Hepatocyte (in vitro differentiated cells): Measurements from ENCODE around the gene IP6K2.

Experiments
- EZH2phosphoT487 ChIP-seq: fragments of 200-600 bp; sonication (generic); IDR thresholded peaks from one replicate; pipeline ENCODE4 v1.6.1; 2018; ENCODE audit warnings: antibody characterized with exemption, mild to moderate bottlenecking, low read depth, moderate library complexity; ENCODE audit not compliant: unreplicated experiment, severe bottlenecking
- TF ChIP-seq, protein P1 (sequence below): fragments of 200-600 bp; sonication (generic); IDR thresholded peaks from 2 replicates; pipeline ENCODE4 v1.5.1; 2016; ENCODE audit warnings: antibody characterized with exemption, mild to moderate bottlenecking; ENCODE audit not compliant: poor library complexity

DNA sequence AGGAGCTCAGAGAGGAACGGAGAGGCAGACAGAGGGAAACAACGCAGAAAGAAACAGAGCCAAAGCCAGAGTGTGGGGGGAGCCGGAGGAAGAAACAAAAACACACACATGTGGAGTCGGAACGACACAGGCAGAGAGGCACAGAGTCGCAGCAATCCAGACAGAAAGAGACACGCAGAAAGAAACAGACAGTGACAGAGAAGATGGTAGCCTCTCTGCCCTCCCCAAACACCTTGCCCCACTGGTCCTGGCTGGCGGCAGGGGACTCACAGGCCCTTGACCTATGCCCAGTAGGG, 33.0 kb downstream of the IP6K2 start:
- TF ChIP-seq, protein P1, sequence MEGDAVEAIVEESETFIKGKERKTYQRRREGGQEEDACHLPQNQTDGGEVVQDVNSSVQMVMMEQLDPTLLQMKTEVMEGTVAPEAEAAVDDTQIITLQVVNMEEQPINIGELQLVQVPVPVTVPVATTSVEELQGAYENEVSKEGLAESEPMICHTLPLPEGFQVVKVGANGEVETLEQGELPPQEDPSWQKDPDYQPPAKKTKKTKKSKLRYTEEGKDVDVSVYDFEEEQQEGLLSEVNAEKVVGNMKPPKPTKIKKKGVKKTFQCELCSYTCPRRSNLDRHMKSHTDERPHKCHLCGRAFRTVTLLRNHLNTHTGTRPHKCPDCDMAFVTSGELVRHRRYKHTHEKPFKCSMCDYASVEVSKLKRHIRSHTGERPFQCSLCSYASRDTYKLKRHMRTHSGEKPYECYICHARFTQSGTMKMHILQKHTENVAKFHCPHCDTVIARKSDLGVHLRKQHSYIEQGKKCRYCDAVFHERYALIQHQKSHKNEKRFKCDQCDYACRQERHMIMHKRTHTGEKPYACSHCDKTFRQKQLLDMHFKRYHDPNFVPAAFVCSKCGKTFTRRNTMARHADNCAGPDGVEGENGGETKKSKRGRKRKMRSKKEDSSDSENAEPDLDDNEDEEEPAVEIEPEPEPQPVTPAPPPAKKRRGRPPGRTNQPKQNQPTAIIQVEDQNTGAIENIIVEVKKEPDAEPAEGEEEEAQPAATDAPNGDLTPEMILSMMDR, result no peak
- no peak for TF ChIP-seq EZH2phosphoT487
